HCT116 (cell line): ENCODE measurements around the gene ATG4D.

Experiments
- CEBPB ChIP-seq: IDR thresholded peaks from 2 replicates; pipeline ENCODE4 v1.6.1; 2012; ENCODE audit warnings: low read depth
- CTCF ChIP-seq, 3 experiments: fragments of 200-600 bp in 1 of 3; sonication (generic) in 1 of 3; IDR thresholded peaks in 2 of 3; conservative IDR thresholded peaks in 1 of 3; 2 replicates each; pipeline ENCODE4 v1.5.1; 2012 to 2017; ENCODE audit warnings: low read depth in 2 of 3, low read length in 2 of 3, antibody characterized with exemption in 1 of 3, borderline replicate concordance in 1 of 3, control low read depth in 1 of 3, mild to moderate bottlenecking in 1 of 3, mixed read lengths in 1 of 3, mixed run types in 1 of 3, moderate library complexity in 1 of 3; ENCODE audit not compliant: insufficient read depth in 1 of 3
- EGR1 ChIP-seq: IDR thresholded peaks from 2 replicates; pipeline ENCODE4 v1.6.1; 2012; ENCODE audit warnings: low read depth
- EZH2 ChIP-seq: fragments of 200-600 bp; sonication (generic); IDR thresholded peaks from 2 replicates; pipeline ENCODE4 v1.6.1; 2017; ENCODE audit warnings: antibody characterized with exemption, mixed run types
- FOSL1 ChIP-seq: IDR thresholded peaks from 2 replicates; pipeline ENCODE4 v1.6.1; 2012; ENCODE audit warnings: low read depth
- POLR2A ChIP-seq: IDR thresholded peaks from 2 replicates; pipeline ENCODE4 v1.7.0; 2011; ENCODE audit warnings: borderline replicate concordance; ENCODE audit not compliant: insufficient read depth, insufficient read length; ENCODE audit errors: extremely low read depth
- POLR2AphosphoS5 ChIP-seq: IDR thresholded peaks from 2 replicates; pipeline ENCODE4 v1.6.1; 2011; ENCODE audit warnings: mild to moderate bottlenecking, low read depth, low read length, moderate library complexity
- REST ChIP-seq: IDR thresholded peaks from 2 replicates; pipeline ENCODE4 v1.6.1; 2012; ENCODE audit warnings: low read depth
- SIN3A ChIP-seq: IDR thresholded peaks from 2 replicates; pipeline ENCODE4 v1.6.1; 2012; ENCODE audit warnings: low read depth
- TCF7L2 ChIP-seq: IDR thresholded peaks from 2 replicates; pipeline ENCODE4 v1.7.0; 2011; ENCODE audit warnings: borderline replicate concordance, inconsistent platforms; ENCODE audit not compliant: insufficient read depth, insufficient read length; ENCODE audit errors: extremely low read depth

GRCh38 chr19:10544753-10545251 is 1.1 kb downstream of the ATG4D start:
- no peak for TF ChIP-seq CTCF (IDR thresholded peaks at IDR 0.05 in 2 of 3, conservative IDR thresholded peaks at IDR 0.05 in 1 of 3; ENCODE audit: borderline replicate concordance in 1 of 3, insufficient read depth in 1 of 3, low read depth in 2 of 3, low read length in 2 of 3)
- no peak for TF ChIP-seq POLR2A
- no peak for TF ChIP-seq SIN3A
- TF ChIP-seq EGR1: no peak
- TF ChIP-seq EZH2: no peak
- TF ChIP-seq FOSL1: no peak
- no peak for TF ChIP-seq REST
- TF ChIP-seq TCF7L2: no peak
- no peak for TF ChIP-seq POLR2AphosphoS5
- TF ChIP-seq CEBPB: no peak
